Astrocyte (in vitro differentiated cells and primary cell): Measurements from ENCODE around the gene FAM9B.

Experiments
- EZH2 ChIP-seq: IDR thresholded peaks from 2 replicates; pipeline ENCODE4 v1.6.1; 2012; ENCODE audit warnings: mild to moderate bottlenecking, low read length, inconsistent platforms; ENCODE audit not compliant: insufficient read depth
- TF ChIP-seq, protein P1 (sequence below): IDR thresholded peaks from 2 replicates; pipeline ENCODE4 v1.5.1; 2011; ENCODE audit warnings: low read depth, mild to moderate bottlenecking, inconsistent platforms, low read length, moderate library complexity; ENCODE audit not compliant: insufficient read depth

DNA sequence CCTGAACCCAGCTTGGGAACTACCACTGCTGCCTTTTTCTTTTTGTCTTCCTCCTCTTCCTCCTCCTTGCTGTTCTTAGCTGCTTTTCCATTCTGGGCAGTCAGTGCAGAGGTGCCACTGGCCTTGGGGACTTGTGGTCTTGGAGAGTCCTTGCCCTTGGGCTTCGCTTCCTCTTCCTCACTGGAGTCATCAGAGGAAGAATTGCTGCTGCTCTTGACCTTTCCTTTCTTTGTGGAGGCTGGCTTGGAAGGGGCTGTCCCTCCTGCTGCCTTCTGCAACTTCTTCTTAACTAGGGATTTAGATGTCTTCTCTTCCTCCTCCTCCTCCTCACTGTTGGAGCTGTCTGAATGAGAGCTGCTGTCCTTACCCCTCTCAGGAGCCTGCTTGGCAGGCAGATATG is 53.2 kb downstream of the FAM9B start:
- TF ChIP-seq, protein P1, sequence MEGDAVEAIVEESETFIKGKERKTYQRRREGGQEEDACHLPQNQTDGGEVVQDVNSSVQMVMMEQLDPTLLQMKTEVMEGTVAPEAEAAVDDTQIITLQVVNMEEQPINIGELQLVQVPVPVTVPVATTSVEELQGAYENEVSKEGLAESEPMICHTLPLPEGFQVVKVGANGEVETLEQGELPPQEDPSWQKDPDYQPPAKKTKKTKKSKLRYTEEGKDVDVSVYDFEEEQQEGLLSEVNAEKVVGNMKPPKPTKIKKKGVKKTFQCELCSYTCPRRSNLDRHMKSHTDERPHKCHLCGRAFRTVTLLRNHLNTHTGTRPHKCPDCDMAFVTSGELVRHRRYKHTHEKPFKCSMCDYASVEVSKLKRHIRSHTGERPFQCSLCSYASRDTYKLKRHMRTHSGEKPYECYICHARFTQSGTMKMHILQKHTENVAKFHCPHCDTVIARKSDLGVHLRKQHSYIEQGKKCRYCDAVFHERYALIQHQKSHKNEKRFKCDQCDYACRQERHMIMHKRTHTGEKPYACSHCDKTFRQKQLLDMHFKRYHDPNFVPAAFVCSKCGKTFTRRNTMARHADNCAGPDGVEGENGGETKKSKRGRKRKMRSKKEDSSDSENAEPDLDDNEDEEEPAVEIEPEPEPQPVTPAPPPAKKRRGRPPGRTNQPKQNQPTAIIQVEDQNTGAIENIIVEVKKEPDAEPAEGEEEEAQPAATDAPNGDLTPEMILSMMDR: no peak
- no peak for TF ChIP-seq EZH2
